GM23248 (cell line): ENCODE measurements around the gene MRPL27. TPM values are rescaled to one million over a fixed set of nuclear protein-coding genes. Genes with fewer than 3 reads are reported as not detected.

Experiments
- DNase-seq: peaks from one replicate; pipeline ENCODE4 v3.0.0-alpha.2; 2015
- H2AFZ ChIP-seq: fragments of 200-600 bp; sonication (generic); 2 replicates; pipeline ENCODE4 v1.6.1; 2016; ENCODE audit warnings: antibody characterized with exemption
- H3F3A ChIP-seq: fragments of 200-600 bp; sonication (generic); 2 replicates; pipeline ENCODE4 v1.6.1; 2016; ENCODE audit warnings: mild to moderate bottlenecking, antibody characterized with exemption, mixed run types; ENCODE audit not compliant: insufficient read depth
- H3K27ac ChIP-seq: fragments of 200-600 bp; sonication (generic); 2 replicates; pipeline ENCODE4 v1.5.1; 2016; ENCODE audit warnings: mild to moderate bottlenecking
- H3K27me3 ChIP-seq: fragments of 200-600 bp; sonication (generic); replicated peaks from 2 replicates; pipeline ENCODE4 v1.6.1; 2016; ENCODE audit warnings: mild to moderate bottlenecking; ENCODE audit not compliant: insufficient read depth
- H3K36me3 ChIP-seq: fragments of 200-600 bp; sonication (generic); 2 replicates; pipeline ENCODE4 v1.6.1; 2016; ENCODE audit warnings: low read depth, mild to moderate bottlenecking
- H3K4me1 ChIP-seq: fragments of 200-600 bp; sonication (generic); 2 replicates; pipeline ENCODE4 v1.6.1; 2016; ENCODE audit warnings: mild to moderate bottlenecking; ENCODE audit not compliant: insufficient read depth
- H3K4me2 ChIP-seq: fragments of 200-600 bp; sonication (generic); one replicate; pipeline ENCODE4 v1.6.1; 2016; ENCODE audit warnings: mild to moderate bottlenecking; ENCODE audit not compliant: unreplicated experiment
- H3K4me3 ChIP-seq: fragments of 200-600 bp; sonication (generic); 2 replicates; pipeline ENCODE4 v1.5.1; 2016; ENCODE audit warnings: mild to moderate bottlenecking
- H3K79me2 ChIP-seq: fragments of 200-600 bp; sonication (generic); 2 replicates; pipeline ENCODE4 v1.6.1; 2016; ENCODE audit warnings: mild to moderate bottlenecking; ENCODE audit not compliant: insufficient read depth
- H3K9ac ChIP-seq: fragments of 200-600 bp; sonication (generic); 2 replicates; pipeline ENCODE4 v1.6.1; 2016; ENCODE audit warnings: mild to moderate bottlenecking
- H3K9me2 ChIP-seq: fragments of 200-600 bp; sonication (generic); 2 replicates; pipeline ENCODE4 v1.6.1; 2016; ENCODE audit warnings: mixed run types, mild to moderate bottlenecking, moderate library complexity; ENCODE audit not compliant: insufficient read depth
- H3K9me3 ChIP-seq: fragments of 200-600 bp; sonication (generic); one replicate; pipeline ENCODE4 v1.6.1; 2017; ENCODE audit warnings: low read depth
- H4K20me1 ChIP-seq: fragments of 200-600 bp; sonication (generic); 2 replicates; pipeline ENCODE4 v1.6.0; 2016; ENCODE audit not compliant: insufficient read depth
- EZH2 ChIP-seq: fragments of 200-600 bp; sonication (generic); IDR thresholded peaks from 2 replicates; pipeline ENCODE4 v1.6.1; 2018; ENCODE audit warnings: antibody characterized with exemption, mild to moderate bottlenecking; ENCODE audit not compliant: insufficient read depth, poor library complexity, severe bottlenecking
- EZH2phosphoT487 ChIP-seq: fragments of 200-600 bp; sonication (generic); IDR thresholded peaks from 2 replicates; pipeline ENCODE4 v1.6.1; 2018; ENCODE audit warnings: antibody characterized with exemption, moderate library complexity, mild to moderate bottlenecking, low read depth; ENCODE audit not compliant: insufficient read depth
- WGBS, 2 experiments: methylation state at CpG; one replicate each; pipeline ENCODE4 v1.1.6; 2015 to 2017; ENCODE audit warnings: low lambda C conversion rate in 2 of 2, low coverage in 1 of 2; ENCODE audit errors: missing lambda C conversion rate in 2 of 2; 5-methylcytosine and 5-hydroxymethylcytosine counted together
- in situ Hi-C: fragments of 300-500 bp; cut with MboI; formaldehyde crosslinking; loops from 2 replicates; pipeline ENCODE4 v1.15.0; 2020
- polyA plus RNA-seq: library from polyadenylated mRNA; unstranded; fragments of >200 nt; fragmentation: Nextera tagmentation; extraction: Ambion mirVana; gene quantifications from 2 replicates; pipeline ENCODE4 v1.2.1, GENCODE V29; 2016
- total RNA-seq: library from RNA; depleted of rRNA; stranded (reverse); fragments of >200 nt; shearing (Covaris generic); gene quantifications from 2 replicates; pipeline ENCODE4 v1.2.3, GENCODE V29; 2014

MRPL27 gene
- total and polyA plus RNA-seq, 2 experiments from 2014 or later: 49.3 to 120 TPM

GRCh38 chr17:50358177-50358576 is 14.8 kb downstream of the MRPL27 start:
- H3K4me1 ChIP-seq: peaks cover 5% of the 10 kb centered on the region; the same call in 1 of the 2 replicates
- 98 to 99% methylated on average over 17 of the region's 17 CpGs for WGBS, 2 experiments
- H3K79me2 ChIP-seq: no peaks in the 10 kb centered on the region
- H3K27me3 ChIP-seq: no peaks in the 10 kb centered on the region
- peaks cover 7% of the 10 kb centered on the region; the same call in 1 of the 2 replicates for H3K36me3 ChIP-seq
- no peaks in the 10 kb centered on the region for H3K9me3 ChIP-seq
- no peaks in the 10 kb centered on the region for H4K20me1 ChIP-seq
- DNase-seq: no peak
- peaks cover 18% of the 10 kb centered on the region; the same call in 1 of the 2 replicates for H3F3A ChIP-seq
- H3K4me2 ChIP-seq: no peak overlapping the region
- in situ Hi-C loops: no loop called here
- H3K27ac ChIP-seq: no peak overlapping the region
- H3K9me2 ChIP-seq: no peaks in the 10 kb centered on the region
- H2AFZ ChIP-seq: no peak overlapping the region
- TF ChIP-seq EZH2 (no peak), EZH2phosphoT487 (no peak)
- H3K4me3 ChIP-seq: no peak overlapping the region
- no peak overlapping the region for H3K9ac ChIP-seq

- TF ChIP-seq EZH2phosphoT487: no peak
- no peak for TF ChIP-seq EZH2
- H3F3A ChIP-seq: peaks cover 12% of the 10 kb centered on the region; the same call in 1 of the 2 replicates
- H3K27me3 ChIP-seq: no peaks in the 10 kb centered on the region
- H4K20me1 ChIP-seq: no peaks in the 10 kb centered on the region
- H3K36me3 ChIP-seq: peaks cover 7% of the 10 kb centered on the region; the same call in 1 of the 2 replicates
- no peak overlapping the region for H3K4me3 ChIP-seq
- no peak for DNase-seq
- no peak overlapping the region for H3K9ac ChIP-seq
- no peak overlapping the region for H2AFZ ChIP-seq
- 98 to 99% methylated on average over 12 of the region's 12 CpGs for WGBS, 2 experiments
- H3K9me2 ChIP-seq: no peaks in the 10 kb centered on the region
- H3K79me2 ChIP-seq: no peaks in the 10 kb centered on the region
- no peak overlapping the region for H3K4me2 ChIP-seq
- no peaks in the 10 kb centered on the region for H3K9me3 ChIP-seq
- in situ Hi-C loops: no loop called here
- no peaks in the 10 kb centered on the region for H3K4me1 ChIP-seq
- no peak overlapping the region for H3K27ac ChIP-seq
These were observed 16.0 kb downstream of the MRPL27 start for GRCh38 chr17:50356892-50357510.

- in situ Hi-C loops: no loop called here
- DNase-seq: no peak
- TF ChIP-seq EZH2phosphoT487: no peak
- TF ChIP-seq EZH2: no peak
- Histone ChIP-seq H3K27me3 (no peaks in the 10 kb centered on the region), H3K9me3 (no peaks in the 10 kb centered on the region), H3F3A (peaks cover 8% of the 10 kb centered on the region; the same call in 1 of the 2 replicates), H3K9me2 (no peaks in the 10 kb centered on the region), H2AFZ (no peak overlapping the region), H3K9ac (no peak overlapping the region), H3K79me2 (no peaks in the 10 kb centered on the region), H3K27ac (no peak overlapping the region), H3K4me2 (no peak overlapping the region), H3K4me3 (no peak overlapping the region), H3K36me3 (peaks cover 7% of the 10 kb centered on the region; the same call in 1 of the 2 replicates), H4K20me1 (no peaks in the 10 kb centered on the region), H3K4me1 (no peaks in the 10 kb centered on the region)
- 93 to 94% methylated on average over 11 to 12 of the region's 12 CpGs for WGBS, 2 experiments
These were observed 16.6 kb downstream of the MRPL27 start for GRCh38 chr17:50356418-50356817.

- H3K9me3 ChIP-seq: no peaks in the 10 kb centered on the region
- no peaks in the 10 kb centered on the region for H3K4me1 ChIP-seq
- no peaks in the 10 kb centered on the region for H4K20me1 ChIP-seq
- H3K36me3 ChIP-seq: peaks cover 7% of the 10 kb centered on the region; the same call in 1 of the 2 replicates
- H3K79me2 ChIP-seq: peaks cover 2% of the 10 kb centered on the region; the same call in 1 of the 2 replicates
- no peak overlapping the region for H2AFZ ChIP-seq
- no peak overlapping the region for H3K9ac ChIP-seq
- H3K27me3 ChIP-seq: no peaks in the 10 kb centered on the region
- DNase-seq: no peak
- WGBS, 2 experiments: 88% methylated on average over 20 of the region's 20 CpGs
- H3F3A ChIP-seq: peaks cover 6% of the 10 kb centered on the region; the same call in 1 of the 2 replicates
- H3K9me2 ChIP-seq: no peaks in the 10 kb centered on the region
- in situ Hi-C loops: no loop called here
- no peak overlapping the region for H3K27ac ChIP-seq
- H3K4me3 ChIP-seq: no peak overlapping the region
- TF ChIP-seq EZH2phosphoT487 (no peak), EZH2 (no peak)
- no peak overlapping the region for H3K4me2 ChIP-seq
These were observed 17.2 kb downstream of the MRPL27 start for GRCh38 chr17:50355701-50356341.
